ENCODE measurements around the gene APOBEC4.

DNA sequence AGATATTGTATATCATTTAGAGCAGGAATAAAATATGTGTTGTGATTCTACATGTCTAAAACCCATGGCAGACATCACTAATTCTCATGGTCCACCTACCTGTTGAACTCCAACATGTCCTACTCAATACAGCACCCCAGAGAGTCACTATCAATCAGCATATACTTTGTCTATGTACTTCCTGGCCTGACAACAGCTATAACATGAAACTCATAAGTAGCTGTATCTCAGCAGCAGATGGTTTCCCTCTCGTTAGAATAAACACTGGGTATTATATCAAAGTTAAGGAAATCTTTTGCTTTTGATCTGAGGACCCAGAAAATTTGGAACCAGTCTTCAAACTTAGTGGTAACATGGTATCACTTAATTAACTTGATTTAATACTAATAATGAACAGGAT is 33.3 kb downstream of the APOBEC4 start:
- no peak for TF ChIP-seq YY1 (IDR thresholded peaks at IDR 0.05; ENCODE audit: low read depth, low read length)
- no peak for TF ChIP-seq GABPA (IDR thresholded peaks at IDR 0.05; ENCODE audit: borderline replicate concordance, insufficient read depth, low read length)
- TF ChIP-seq TCF12 (IDR thresholded peaks at IDR 0.05; ENCODE audit: low read depth, low read length), result no peak
- TF ChIP-seq, protein P1, sequence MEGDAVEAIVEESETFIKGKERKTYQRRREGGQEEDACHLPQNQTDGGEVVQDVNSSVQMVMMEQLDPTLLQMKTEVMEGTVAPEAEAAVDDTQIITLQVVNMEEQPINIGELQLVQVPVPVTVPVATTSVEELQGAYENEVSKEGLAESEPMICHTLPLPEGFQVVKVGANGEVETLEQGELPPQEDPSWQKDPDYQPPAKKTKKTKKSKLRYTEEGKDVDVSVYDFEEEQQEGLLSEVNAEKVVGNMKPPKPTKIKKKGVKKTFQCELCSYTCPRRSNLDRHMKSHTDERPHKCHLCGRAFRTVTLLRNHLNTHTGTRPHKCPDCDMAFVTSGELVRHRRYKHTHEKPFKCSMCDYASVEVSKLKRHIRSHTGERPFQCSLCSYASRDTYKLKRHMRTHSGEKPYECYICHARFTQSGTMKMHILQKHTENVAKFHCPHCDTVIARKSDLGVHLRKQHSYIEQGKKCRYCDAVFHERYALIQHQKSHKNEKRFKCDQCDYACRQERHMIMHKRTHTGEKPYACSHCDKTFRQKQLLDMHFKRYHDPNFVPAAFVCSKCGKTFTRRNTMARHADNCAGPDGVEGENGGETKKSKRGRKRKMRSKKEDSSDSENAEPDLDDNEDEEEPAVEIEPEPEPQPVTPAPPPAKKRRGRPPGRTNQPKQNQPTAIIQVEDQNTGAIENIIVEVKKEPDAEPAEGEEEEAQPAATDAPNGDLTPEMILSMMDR (IDR thresholded peaks at IDR 0.05; ENCODE audit: control extremely low read depth in 1 of 3, insufficient read depth in 1 of 3, low read depth in 1 of 3, low read length in 3 of 3), result no peak
- no peak for TF ChIP-seq SRF (IDR thresholded peaks at IDR 0.05; ENCODE audit: low read depth, low read length)
- no peak for TF ChIP-seq CHD1 (IDR thresholded peaks at IDR 0.05; ENCODE audit: low read depth, low read length)
- TF ChIP-seq, protein P2, sequence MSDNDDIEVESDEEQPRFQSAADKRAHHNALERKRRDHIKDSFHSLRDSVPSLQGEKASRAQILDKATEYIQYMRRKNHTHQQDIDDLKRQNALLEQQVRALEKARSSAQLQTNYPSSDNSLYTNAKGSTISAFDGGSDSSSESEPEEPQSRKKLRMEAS (IDR thresholded peaks at IDR 0.05), result no peak
- TF ChIP-seq POLR2AphosphoS5 (IDR thresholded peaks at IDR 0.05; ENCODE audit: low read depth, low read length), result no peak
- TF ChIP-seq RAD21 (IDR thresholded peaks at IDR 0.05 in 1 of 2, conservative IDR thresholded peaks at IDR 0.05 in 1 of 2; ENCODE audit: low read depth in 2 of 2, low read length in 2 of 2), result no peak
- TF ChIP-seq EZH2 (IDR thresholded peaks at IDR 0.05; ENCODE audit: low read depth, low read length, severe bottlenecking), result no peak
